GM12878 (cell line): Measurements from ENCODE around the gene TCF12. TPM values are rescaled to one million over a fixed set of nuclear protein-coding genes. Genes with fewer than 3 reads are reported as not detected.

Experiments
- ATAC-seq: fragments of 200-7000 bp; cut with Tn5 transposase; 3 replicates; pipeline ENCODE4 v1.9.1; 2020; ENCODE audit warnings: mild to moderate bottlenecking, moderate library complexity
- BruUV-seq: library from RNA; stranded (reverse); fragments of 400-500 nt; replicated peaks from 2 replicates; lab custom pipeline; 2021; lab: Mats Ljungman, UMichigan
- CTCF ChIA-PET: fragments of 300-600 bp; sonication (Branson Sonifier 250); formaldehyde crosslinking; extraction: SDS; loops from one replicate; lab custom pipeline; 2021; ENCODE audit warnings: inconsistent platforms; lab: Yijun Ruan, JAX
- POLR2A ChIA-PET: fragments of 350-600 bp; formaldehyde crosslinking; extraction: SDS; loops from one replicate; lab custom pipeline; 2021; ENCODE audit warnings: inconsistent platforms; lab: Charles Lee
- RAD21 ChIA-PET: fragments of 300-600 bp; sonication (Branson Sonifier 250); formaldehyde crosslinking; loops from one replicate; lab custom pipeline; 2023; ENCODE audit warnings: antibody characterized with exemption; ENCODE audit not compliant: unreplicated experiment; lab: Charles Lee
- SMC1A ChIA-PET: fragments of 300-600 bp; sonication (Branson Sonifier 250); formaldehyde crosslinking; loops from one replicate; lab custom pipeline; 2023; ENCODE audit not compliant: unreplicated experiment, uncharacterized antibody; lab: Charles Lee
- DNase-seq: peaks from one replicate; pipeline ENCODE4 v3.0.0-alpha.2; 2011; ENCODE audit warnings: low read depth, low spot score
- FAIRE-seq: peaks from 3 replicates; lab custom pipeline; 2011; peaks lifted over from hg19 to GRCh38; lab: Jason Lieb, UNC
- H2AFZ ChIP-seq: 2 replicates; pipeline ENCODE4 v1.6.0; 2011; ENCODE audit warnings: low read depth, low read length, control low read depth; ENCODE audit not compliant: control insufficient read depth
- H3K27ac ChIP-seq: 2 replicates; pipeline ENCODE4 v1.5.1; 2011; ENCODE audit warnings: control low read depth; ENCODE audit not compliant: control insufficient read depth, insufficient read depth
- H3K27me3 ChIP-seq, 2 experiments: replicated peaks in 1 of 2; 2 replicates each; pipeline versions ENCODE4 v1.6.0 to v1.6.1; 2011; ENCODE audit warnings: low read length in 1 of 2; ENCODE audit not compliant: control insufficient read depth in 2 of 2, insufficient read depth in 2 of 2
- H3K36me3 ChIP-seq, 2 experiments: 2 replicates each; pipeline ENCODE4 v1.5.1; 2011; ENCODE audit warnings: low read length in 1 of 2; ENCODE audit not compliant: control insufficient read depth in 2 of 2, insufficient read depth in 2 of 2
- H3K4me1 ChIP-seq: 2 replicates; pipeline ENCODE4 v1.6.1; 2011; ENCODE audit warnings: mild to moderate bottlenecking, low read length, moderate library complexity, mixed read lengths; ENCODE audit not compliant: control insufficient read depth, insufficient read depth
- H3K4me2 ChIP-seq: 2 replicates; pipeline ENCODE4 v1.6.0; 2011; ENCODE audit warnings: control low read depth; ENCODE audit not compliant: control insufficient read depth, insufficient read depth
- H3K4me3 ChIP-seq: fragments of 200-600 bp; sonication (generic); 2 replicates; pipeline ENCODE4 v1.5.1; 2016
- H3K79me2 ChIP-seq: 2 replicates; pipeline ENCODE4 v1.6.0; 2011; ENCODE audit warnings: low read length; ENCODE audit not compliant: control insufficient read depth, insufficient read depth
- H3K9ac ChIP-seq: 2 replicates; pipeline ENCODE4 v1.8.0; 2011; ENCODE audit warnings: low read length, control low read depth, mixed read lengths; ENCODE audit not compliant: control insufficient read depth, insufficient read depth
- H3K9me3 ChIP-seq: replicated peaks from 3 replicates; pipeline ENCODE4 v1.5.1; 2011; ENCODE audit warnings: mild to moderate bottlenecking, low read length; ENCODE audit not compliant: control insufficient read depth, insufficient read depth
- H4K20me1 ChIP-seq: 2 replicates; pipeline ENCODE4 v1.6.0; 2011; ENCODE audit not compliant: control insufficient read depth, insufficient read depth
- CHD1 ChIP-seq: IDR thresholded peaks from 2 replicates; pipeline ENCODE4 v1.6.1; 2012; ENCODE audit warnings: low read depth, low read length, improper control_type of control experiment
- CREB1 ChIP-seq: IDR thresholded peaks from 2 replicates; pipeline ENCODE4 v1.6.1; 2012; ENCODE audit warnings: low read depth, mild to moderate bottlenecking, inconsistent platforms
- NFXL1 ChIP-seq: fragments of 450-650 bp; IDR thresholded peaks from 2 replicates; pipeline ENCODE4 v1.6.1; 2017; ENCODE audit warnings: antibody characterized with exemption, mild to moderate bottlenecking, borderline replicate concordance
- POLR2A ChIP-seq: IDR thresholded peaks from 2 replicates; pipeline ENCODE4 v1.6.1; 2011; ENCODE audit warnings: low read depth, mild to moderate bottlenecking, low read length
- SUPT20H ChIP-seq: IDR thresholded peaks from 2 replicates; pipeline ENCODE4 v1.6.1; 2011; ENCODE audit warnings: low read depth, mild to moderate bottlenecking, low read length, moderate library complexity, borderline replicate concordance; ENCODE audit not compliant: control insufficient read depth
- TARDBP ChIP-seq: IDR thresholded peaks from 2 replicates; pipeline ENCODE4 v1.6.1; 2016; ENCODE audit warnings: borderline replicate concordance
- TCF12 ChIP-seq: IDR thresholded peaks from 2 replicates; pipeline ENCODE4 v1.6.1; 2011; ENCODE audit warnings: low read depth, mild to moderate bottlenecking, low read length
- YY1 ChIP-seq: IDR thresholded peaks from 2 replicates; pipeline ENCODE4 v1.6.1; 2011; ENCODE audit warnings: low read depth, mild to moderate bottlenecking, low read length
- ZNF217 ChIP-seq: fragments of 450-650 bp; IDR thresholded peaks from 2 replicates; pipeline ENCODE4 v1.6.1; 2017; ENCODE audit warnings: antibody characterized with exemption, mild to moderate bottlenecking
- WGBS: methylation state at CpG from one replicate; pipeline ENCODE4 v1.1.6; 2016; ENCODE audit warnings: low lambda C conversion rate; ENCODE audit not compliant: insufficient replicate concordance, insufficient coverage; ENCODE audit errors: missing lambda C conversion rate; 5-methylcytosine and 5-hydroxymethylcytosine counted together
- in situ Hi-C: fragments of 300-500 bp; cut with MboI; formaldehyde crosslinking; loops from 9 replicates; pipeline ENCODE4 v1.14.3; 2018; ENCODE audit warnings: mixed read lengths
- intact Hi-C: fragments of 100-400 bp; cut with micrococcal nuclease; formaldehyde crosslinking; loops from one replicate; pipeline ENCODE4 v1.14.2; 2022; ENCODE audit not compliant: unreplicated experiment
- polyA plus RNA-seq, 11 experiments: library from polyadenylated mRNA; depleted of rRNA in 4 of 11; unstranded in 6 of 11; stranded (reverse) in 5 of 11; fragments of >200 nt; fragmentation: Nextera tagmentation in 4 of 11; fragmentation: Illumina TruSeq in 1 of 11; extraction: Ambion mirVana in 4 of 11; extraction: Trizol in 1 of 11; gene quantifications; 1 replicate in 1 of 11; 2 replicates in 10 of 11; pipeline versions ENCODE4 v1.2.1 to v1.2.3, GENCODE V29; 2011 to 2016; ENCODE audit warnings: inconsistent platforms in 2 of 11, missing spikeins in 2 of 11, low read depth in 1 of 11
- total RNA-seq, 4 experiments: library from RNA; depleted of rRNA in 3 of 4; stranded (reverse); fragments of >200 nt in 3 of 4; fragmentation: Illumina TruSeq in 1 of 4; extraction: Trizol in 1 of 4; gene quantifications; 2 replicates each; pipeline versions ENCODE4 v1.2.1 to v1.2.3, GENCODE V29; 2013 to 2021
- TF ChIP-seq, protein P1 (sequence below): fragments of 450-650 bp; IDR thresholded peaks from 2 replicates; pipeline ENCODE4 v1.6.1; 2017; ENCODE audit warnings: mild to moderate bottlenecking, moderate library complexity
- TF ChIP-seq, protein P2 (sequence below): IDR thresholded peaks from 2 replicates; pipeline ENCODE4 v1.6.1; 2011; ENCODE audit warnings: borderline replicate concordance, low read depth, mild to moderate bottlenecking, moderate library complexity, low read length; ENCODE audit not compliant: insufficient read depth, poor library complexity, severe bottlenecking
- TF ChIP-seq, protein P3 (sequence below): IDR thresholded peaks from 2 replicates; pipeline ENCODE4 v1.6.1; 2012; ENCODE audit warnings: low read depth, low read length, improper control_type of control experiment
- TF ChIP-seq, protein P4 (sequence below), 3 experiments: IDR thresholded peaks in 2 of 3; conservative IDR thresholded peaks in 1 of 3; 2 replicates each; pipeline ENCODE4 v1.5.1; 2011; ENCODE audit warnings: low read depth in 3 of 3, low read length in 3 of 3, mild to moderate bottlenecking in 3 of 3, control low read depth in 2 of 3, moderate library complexity in 2 of 3, inconsistent platforms in 1 of 3, mixed read lengths in 1 of 3; ENCODE audit not compliant: control insufficient read depth in 2 of 3, insufficient read depth in 1 of 3; ENCODE audit errors: extremely low read depth in 1 of 3
- TF ChIP-seq, protein P5 (sequence below): fragments of 450-650 bp; IDR thresholded peaks from 2 replicates; pipeline ENCODE4 v1.6.1; 2017; ENCODE audit warnings: borderline replicate concordance

The TCF12 gene
- total and polyA plus RNA-seq, 10 of the 15 experiments (the other 5 are each of a cell fraction or from before 2014, with no cell fraction given), result 8.2 to 70.9 (median 49.5) TPM

DNA sequence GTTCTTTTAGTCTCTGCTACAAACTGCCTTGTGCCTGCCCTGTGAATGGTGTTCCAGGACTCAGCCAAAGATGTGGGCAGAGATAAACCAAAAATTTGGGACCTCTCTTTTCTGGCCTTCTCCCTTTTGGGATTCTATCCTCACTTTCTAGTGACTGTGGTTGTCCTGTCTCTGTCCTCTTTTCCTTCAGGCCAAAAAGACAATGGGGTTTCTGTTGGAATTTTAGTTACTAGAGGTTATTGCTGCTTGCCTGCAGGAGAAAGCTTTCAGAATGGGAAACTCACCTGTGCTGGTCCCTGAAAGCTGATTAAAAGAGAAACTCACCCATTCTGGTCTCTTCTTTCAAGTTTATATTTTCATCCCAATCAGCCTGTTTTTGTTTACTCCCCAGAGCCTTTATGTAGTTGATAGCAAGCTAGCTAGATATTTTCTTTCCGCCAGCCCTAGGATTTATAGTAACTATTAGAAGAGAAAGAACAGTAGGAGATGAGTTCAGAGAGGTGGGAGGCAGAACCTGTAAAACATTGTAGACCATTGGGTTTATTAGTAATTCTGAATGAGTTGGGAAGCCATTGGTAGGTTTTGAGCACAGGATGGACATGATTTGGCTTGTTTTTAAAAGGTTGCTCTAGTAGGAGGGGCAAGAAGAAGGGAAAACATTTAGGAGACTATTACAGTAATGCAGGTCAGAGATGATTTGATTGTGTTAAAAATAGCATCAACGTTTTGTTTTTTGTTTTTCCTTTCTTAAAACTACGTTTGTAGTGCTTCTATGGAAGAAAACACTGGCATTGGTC is 138.9 kb downstream of the TCF12 start:
- H3K9me3 ChIP-seq, result no peaks in the 10 kb centered on the region; the same call in 2 of the 3 replicates
- SMC1A ChIA-PET, result interaction anchor here (1.1 to 1.4 kb wide), 3 partner anchors 10 to 79 kb away, joined by 3 read pairs; no protein-coding TSS in a partner anchor
- FAIRE-seq (no peak), DNase-seq (no peak), ATAC-seq (no peak; the same call in 1 of the 3 replicates)
- H4K20me1 ChIP-seq, result no peaks in the 10 kb centered on the region
- no peak overlapping the region for H2AFZ ChIP-seq
- RAD21 ChIA-PET, result no interaction called here
- CTCF ChIA-PET, result interaction anchor here (0.6 kb wide), 1 partner anchor 254 kb away, joined by 3 read pairs; no protein-coding TSS in a partner anchor
- in situ Hi-C loops (no loop called here), intact Hi-C loops (no loop called here)
- peak overlapping the region; percentile 61 for H3K4me2 ChIP-seq
- no peaks in the 10 kb centered on the region for H3K27me3 ChIP-seq
- H3K4me3 ChIP-seq, result no peak overlapping the region
- peak overlapping the region; percentile 22 for H3K27ac ChIP-seq
- no peak overlapping the region for H3K9ac ChIP-seq
- 43% methylated on average over 3 of the region's 3 CpGs for WGBS
- POLR2A ChIA-PET, result no interaction called here
- peaks cover 31% of the 10 kb centered on the region for H3K79me2 ChIP-seq
- peaks cover 14% of the 10 kb centered on the region; the same call in 1 of the 2 replicates for H3K4me1 ChIP-seq
- BruUV-seq, result no TSS peak
- no peaks in the 10 kb centered on the region for H3K36me3 ChIP-seq
- TF ChIP-seq, protein P1, sequence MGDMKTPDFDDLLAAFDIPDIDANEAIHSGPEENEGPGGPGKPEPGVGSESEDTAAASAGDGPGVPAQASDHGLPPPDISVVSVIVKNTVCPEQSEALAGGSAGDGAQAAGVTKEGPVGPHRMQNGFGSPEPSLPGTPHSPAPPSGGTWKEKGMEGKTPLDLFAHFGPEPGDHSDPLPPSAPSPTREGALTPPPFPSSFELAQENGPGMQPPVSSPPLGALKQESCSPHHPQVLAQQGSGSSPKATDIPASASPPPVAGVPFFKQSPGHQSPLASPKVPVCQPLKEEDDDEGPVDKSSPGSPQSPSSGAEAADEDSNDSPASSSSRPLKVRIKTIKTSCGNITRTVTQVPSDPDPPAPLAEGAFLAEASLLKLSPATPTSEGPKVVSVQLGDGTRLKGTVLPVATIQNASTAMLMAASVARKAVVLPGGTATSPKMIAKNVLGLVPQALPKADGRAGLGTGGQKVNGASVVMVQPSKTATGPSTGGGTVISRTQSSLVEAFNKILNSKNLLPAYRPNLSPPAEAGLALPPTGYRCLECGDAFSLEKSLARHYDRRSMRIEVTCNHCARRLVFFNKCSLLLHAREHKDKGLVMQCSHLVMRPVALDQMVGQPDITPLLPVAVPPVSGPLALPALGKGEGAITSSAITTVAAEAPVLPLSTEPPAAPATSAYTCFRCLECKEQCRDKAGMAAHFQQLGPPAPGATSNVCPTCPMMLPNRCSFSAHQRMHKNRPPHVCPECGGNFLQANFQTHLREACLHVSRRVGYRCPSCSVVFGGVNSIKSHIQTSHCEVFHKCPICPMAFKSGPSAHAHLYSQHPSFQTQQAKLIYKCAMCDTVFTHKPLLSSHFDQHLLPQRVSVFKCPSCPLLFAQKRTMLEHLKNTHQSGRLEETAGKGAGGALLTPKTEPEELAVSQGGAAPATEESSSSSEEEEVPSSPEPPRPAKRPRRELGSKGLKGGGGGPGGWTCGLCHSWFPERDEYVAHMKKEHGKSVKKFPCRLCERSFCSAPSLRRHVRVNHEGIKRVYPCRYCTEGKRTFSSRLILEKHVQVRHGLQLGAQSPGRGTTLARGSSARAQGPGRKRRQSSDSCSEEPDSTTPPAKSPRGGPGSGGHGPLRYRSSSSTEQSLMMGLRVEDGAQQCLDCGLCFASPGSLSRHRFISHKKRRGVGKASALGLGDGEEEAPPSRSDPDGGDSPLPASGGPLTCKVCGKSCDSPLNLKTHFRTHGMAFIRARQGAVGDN, result no peak
- TF ChIP-seq SUPT20H (no peak), POLR2A (no peak), CREB1 (no peak), CHD1 (no peak), TCF12 (no peak), ZNF217 (no peak), NFXL1 (no peak), TARDBP (no peak), YY1 (no peak)
- TF ChIP-seq, protein P2, sequence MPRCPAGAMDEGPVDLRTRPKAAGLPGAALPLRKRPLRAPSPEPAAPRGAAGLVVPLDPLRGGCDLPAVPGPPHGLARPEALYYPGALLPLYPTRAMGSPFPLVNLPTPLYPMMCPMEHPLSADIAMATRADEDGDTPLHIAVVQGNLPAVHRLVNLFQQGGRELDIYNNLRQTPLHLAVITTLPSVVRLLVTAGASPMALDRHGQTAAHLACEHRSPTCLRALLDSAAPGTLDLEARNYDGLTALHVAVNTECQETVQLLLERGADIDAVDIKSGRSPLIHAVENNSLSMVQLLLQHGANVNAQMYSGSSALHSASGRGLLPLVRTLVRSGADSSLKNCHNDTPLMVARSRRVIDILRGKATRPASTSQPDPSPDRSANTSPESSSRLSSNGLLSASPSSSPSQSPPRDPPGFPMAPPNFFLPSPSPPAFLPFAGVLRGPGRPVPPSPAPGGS, result no peak
- TF ChIP-seq, protein P3, sequence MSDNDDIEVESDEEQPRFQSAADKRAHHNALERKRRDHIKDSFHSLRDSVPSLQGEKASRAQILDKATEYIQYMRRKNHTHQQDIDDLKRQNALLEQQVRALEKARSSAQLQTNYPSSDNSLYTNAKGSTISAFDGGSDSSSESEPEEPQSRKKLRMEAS, result no peak
- TF ChIP-seq, protein P4, sequence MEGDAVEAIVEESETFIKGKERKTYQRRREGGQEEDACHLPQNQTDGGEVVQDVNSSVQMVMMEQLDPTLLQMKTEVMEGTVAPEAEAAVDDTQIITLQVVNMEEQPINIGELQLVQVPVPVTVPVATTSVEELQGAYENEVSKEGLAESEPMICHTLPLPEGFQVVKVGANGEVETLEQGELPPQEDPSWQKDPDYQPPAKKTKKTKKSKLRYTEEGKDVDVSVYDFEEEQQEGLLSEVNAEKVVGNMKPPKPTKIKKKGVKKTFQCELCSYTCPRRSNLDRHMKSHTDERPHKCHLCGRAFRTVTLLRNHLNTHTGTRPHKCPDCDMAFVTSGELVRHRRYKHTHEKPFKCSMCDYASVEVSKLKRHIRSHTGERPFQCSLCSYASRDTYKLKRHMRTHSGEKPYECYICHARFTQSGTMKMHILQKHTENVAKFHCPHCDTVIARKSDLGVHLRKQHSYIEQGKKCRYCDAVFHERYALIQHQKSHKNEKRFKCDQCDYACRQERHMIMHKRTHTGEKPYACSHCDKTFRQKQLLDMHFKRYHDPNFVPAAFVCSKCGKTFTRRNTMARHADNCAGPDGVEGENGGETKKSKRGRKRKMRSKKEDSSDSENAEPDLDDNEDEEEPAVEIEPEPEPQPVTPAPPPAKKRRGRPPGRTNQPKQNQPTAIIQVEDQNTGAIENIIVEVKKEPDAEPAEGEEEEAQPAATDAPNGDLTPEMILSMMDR (IDR thresholded peaks at IDR 0.05 in 2 of 3, conservative IDR thresholded peaks at IDR 0.05 in 1 of 3; ENCODE audit: control insufficient read depth in 2 of 3, extremely low read depth in 1 of 3, insufficient read depth in 1 of 3, low read depth in 3 of 3, low read length in 3 of 3), result no peak
- TF ChIP-seq, protein P5, sequence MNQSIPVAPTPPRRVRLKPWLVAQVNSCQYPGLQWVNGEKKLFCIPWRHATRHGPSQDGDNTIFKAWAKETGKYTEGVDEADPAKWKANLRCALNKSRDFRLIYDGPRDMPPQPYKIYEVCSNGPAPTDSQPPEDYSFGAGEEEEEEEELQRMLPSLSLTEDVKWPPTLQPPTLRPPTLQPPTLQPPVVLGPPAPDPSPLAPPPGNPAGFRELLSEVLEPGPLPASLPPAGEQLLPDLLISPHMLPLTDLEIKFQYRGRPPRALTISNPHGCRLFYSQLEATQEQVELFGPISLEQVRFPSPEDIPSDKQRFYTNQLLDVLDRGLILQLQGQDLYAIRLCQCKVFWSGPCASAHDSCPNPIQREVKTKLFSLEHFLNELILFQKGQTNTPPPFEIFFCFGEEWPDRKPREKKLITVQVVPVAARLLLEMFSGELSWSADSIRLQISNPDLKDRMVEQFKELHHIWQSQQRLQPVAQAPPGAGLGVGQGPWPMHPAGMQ, result no peak
